Kidney epithelial cell (primary cell): Measurements from ENCODE around the gene MGLL. TPM values are rescaled to one million over a fixed set of nuclear protein-coding genes. Genes with fewer than 3 reads are reported as not detected.
A peak's percentile ranks its signal among the peaks of the same experiment; 100 is the strongest.

Experiments used
- DNase-seq: peaks from one replicate; pipeline ENCODE4 v3.0.0-alpha.2; 2010; ENCODE audit warnings: low read depth
- H3K27me3 ChIP-seq: 2 replicates; pipeline ENCODE4 v1.6.0; 2011; ENCODE audit warnings: low read length; ENCODE audit not compliant: control insufficient read depth, insufficient read depth
- H3K36me3 ChIP-seq: 2 replicates; pipeline ENCODE4 v1.5.1; 2011; ENCODE audit warnings: low read length; ENCODE audit not compliant: control insufficient read depth, insufficient read depth
- H3K4me3 ChIP-seq: 2 replicates; pipeline ENCODE4 v1.5.1; 2011; ENCODE audit warnings: low read depth, mild to moderate bottlenecking, control low read depth, low read length
- CTCF ChIP-seq: IDR thresholded peaks from 2 replicates; pipeline ENCODE4 v1.5.1; 2011; ENCODE audit warnings: mild to moderate bottlenecking, moderate library complexity, low read length, control low read depth, inconsistent platforms; ENCODE audit not compliant: insufficient read depth, poor library complexity, severe bottlenecking
- total RNA-seq: library from RNA; depleted of rRNA; stranded (reverse); fragments of >200 nt; gene quantifications from 2 replicates; pipeline ENCODE4 v1.2.3, GENCODE V29; 2015

MGLL gene
- total RNA-seq, 1 donor from 2014 or later: 71.8 TPM

GRCh38 chr3:127738192-127738840 is 84.0 kb downstream of the MGLL start:
- no peaks in the 10 kb centered on the region for H3K36me3 ChIP-seq
- TF ChIP-seq CTCF: no peak
- H3K4me3 ChIP-seq: no peak overlapping the region
- no peak for DNase-seq
- no peaks in the 10 kb centered on the region for H3K27me3 ChIP-seq

DNA sequence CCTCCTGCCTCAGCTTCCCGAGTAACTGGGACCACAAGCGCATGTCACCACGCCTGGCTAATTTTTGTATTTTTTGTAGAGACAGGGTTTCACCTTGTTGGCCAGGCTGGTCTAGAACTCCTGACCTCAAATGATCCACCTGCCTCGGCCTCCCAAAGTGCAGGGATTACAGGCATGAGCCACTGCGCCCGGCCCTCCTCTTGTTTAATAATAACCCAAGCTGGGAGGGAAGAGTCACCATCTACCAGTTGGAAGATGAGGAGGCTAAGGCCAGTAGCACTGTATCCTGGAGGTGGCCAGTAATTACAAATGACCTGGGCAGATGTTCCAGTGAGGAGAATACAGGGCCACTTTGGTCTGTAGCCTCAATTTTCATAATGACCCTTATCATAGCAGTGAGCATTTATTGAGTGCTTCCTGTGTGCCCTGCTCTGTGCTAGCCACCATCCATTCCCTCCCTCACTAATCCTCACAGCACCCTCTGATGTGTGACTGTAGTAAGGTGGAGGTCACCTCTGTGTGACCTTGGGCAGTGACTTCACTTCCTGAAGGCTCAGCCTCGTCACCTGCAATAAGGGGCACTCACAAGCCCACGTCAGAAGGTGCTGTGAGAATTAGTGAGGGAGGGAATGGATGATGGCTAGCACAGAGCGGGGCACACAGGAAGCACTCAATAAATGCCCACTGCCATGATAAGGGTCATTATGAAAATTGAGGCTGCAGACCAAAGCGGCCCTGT is 85.3 kb downstream of the MGLL start:
- TF ChIP-seq CTCF: no peak
- Histone ChIP-seq H3K36me3 (no peaks in the 10 kb centered on the region), H3K4me3 (no peak overlapping the region), H3K27me3 (no peaks in the 10 kb centered on the region)
- DNase-seq: no peak

DNA sequence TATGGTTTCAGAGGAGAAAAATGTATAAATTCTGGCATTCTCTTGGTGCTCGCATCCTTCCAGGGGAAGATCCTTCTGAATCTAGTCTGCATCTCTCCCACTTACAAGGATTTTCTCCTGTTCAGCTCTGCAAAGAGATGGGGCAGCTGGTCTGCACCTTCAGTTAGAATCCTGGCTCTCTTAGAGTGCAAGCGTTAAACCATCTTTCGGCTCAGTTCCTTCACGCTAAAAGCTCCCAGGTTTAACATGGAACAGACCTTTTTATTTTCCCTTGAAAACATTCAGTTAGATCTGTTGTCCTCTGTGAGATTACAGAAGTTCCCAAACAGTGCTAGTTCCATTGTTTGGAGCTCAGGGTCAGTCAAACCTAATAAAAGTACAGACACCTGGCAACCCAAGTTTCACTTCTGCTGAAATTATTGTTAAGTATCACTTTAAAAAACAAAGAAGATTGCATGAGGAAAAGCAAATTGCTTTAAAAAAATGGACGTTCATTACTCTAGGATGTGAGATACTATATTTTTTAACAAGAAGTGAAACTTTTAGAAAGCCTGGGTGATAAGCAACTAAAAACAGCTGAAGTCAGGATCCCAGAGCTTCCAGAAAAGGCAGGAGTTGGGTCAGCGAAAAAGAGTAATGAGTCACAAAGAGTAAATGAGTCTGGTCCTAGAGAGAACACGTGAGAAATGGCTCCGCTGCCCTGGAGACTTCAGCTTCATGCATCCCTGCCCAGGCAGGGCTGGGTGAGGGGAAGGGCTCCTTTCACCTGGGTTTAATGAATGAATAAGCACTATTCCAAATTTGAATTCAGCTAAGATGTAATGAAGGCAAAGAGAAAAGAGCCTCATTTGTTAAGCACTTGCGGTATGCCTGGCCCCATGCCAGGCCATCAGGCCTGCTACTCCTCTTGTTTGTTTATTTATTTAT is 86.3 kb downstream of the MGLL start:
- no peak overlapping the region for H3K4me3 ChIP-seq
- DNase-seq: peak; percentile 85

GRCh38 chr3:127734754-127735473 is 87.4 kb downstream of the MGLL start:
- TF ChIP-seq CTCF: no peak
- peak; percentile 89 for DNase-seq
- Histone ChIP-seq H3K36me3 (no peaks in the 10 kb centered on the region), H3K27me3 (no peaks in the 10 kb centered on the region), H3K4me3 (no peak overlapping the region)

More for the DNA sequence above, 86.3 kb downstream of the MGLL start:
- no peaks in the 10 kb centered on the region for H3K36me3 ChIP-seq
- H3K27me3 ChIP-seq: no peaks in the 10 kb centered on the region
- no peak for TF ChIP-seq CTCF

DNA sequence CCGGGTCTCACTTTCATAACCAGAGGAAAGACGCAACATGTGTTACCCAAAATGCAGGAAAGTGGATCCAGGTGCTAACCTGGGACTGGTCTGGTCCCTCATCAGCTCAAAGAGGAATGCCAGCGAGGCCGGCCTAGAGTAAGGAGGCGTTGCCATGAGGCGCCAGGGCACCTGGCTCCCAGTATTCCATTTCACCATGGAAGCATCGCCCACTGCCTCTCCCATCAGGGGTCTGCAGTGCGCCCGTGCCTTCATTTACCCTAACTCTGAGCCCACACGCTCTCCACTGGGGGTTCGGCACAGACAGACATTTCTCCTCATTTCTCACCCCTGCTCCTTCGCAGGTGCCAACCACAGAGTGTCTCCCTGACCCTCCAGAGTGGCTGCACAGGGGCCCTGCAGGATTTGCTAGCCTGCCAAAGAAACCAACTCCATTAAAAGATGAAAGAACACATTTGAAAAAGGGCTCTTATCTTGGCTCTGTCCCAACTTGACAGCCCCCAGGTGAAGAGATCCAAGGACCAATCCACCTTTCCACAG is 88.1 kb downstream of the MGLL start:
- no peak for TF ChIP-seq CTCF
- no peak overlapping the region for H3K4me3 ChIP-seq
- no peak for DNase-seq
- H3K36me3 ChIP-seq: no peaks in the 10 kb centered on the region
- no peaks in the 10 kb centered on the region for H3K27me3 ChIP-seq
